Activated naive CD8-positive, alpha-beta T cell treated with anti-CD3 and anti-CD28 coated beads for 36 hours (primary cell): ENCODE data around the gene PYGB. TPM values are rescaled to one million over a fixed set of nuclear protein-coding genes. Genes with fewer than 3 reads are reported as not detected.
"Not testable (repeated sequence)": the region's sequence is repeated elsewhere in the genome, so short reads cannot be mapped to it uniquely, and the experiment has no call there.

Experiments used
- DNase-seq: peaks from one replicate; pipeline ENCODE4 v3.0.0; 2021
- H3K27ac Mint-ChIP-seq: one replicate; pipeline ENCODE4 v1.8.0; 2022; ENCODE audit warnings: mild to moderate bottlenecking, moderate library complexity, mixed read lengths
- H3K27me3 Mint-ChIP-seq: one replicate; pipeline ENCODE4 v1.8.0; 2022; ENCODE audit warnings: mild to moderate bottlenecking, mixed read lengths
- H3K36me3 Mint-ChIP-seq: one replicate; pipeline ENCODE4 v1.8.0; 2021; ENCODE audit warnings: mild to moderate bottlenecking, mixed read lengths
- H3K4me1 Mint-ChIP-seq: one replicate; pipeline ENCODE4 v1.8.0; 2021; ENCODE audit warnings: mixed read lengths
- H3K4me3 Mint-ChIP-seq: one replicate; pipeline ENCODE4 v1.8.0; 2022; ENCODE audit warnings: mild to moderate bottlenecking, moderate library complexity, mixed read lengths
- H3K9me3 Mint-ChIP-seq: one replicate; pipeline ENCODE4 v1.8.0; 2022; ENCODE audit warnings: mixed read lengths
- total RNA-seq, 2 experiments: library from RNA; stranded (reverse); gene quantifications; one replicate each; pipeline ENCODE4 v1.2.3, GENCODE V29; 2021

Gene PYGB
- total RNA-seq, 2 experiments from 2014 or later = 30.3 to 31.0 TPM

GRCh38 chr20:25306991-25307903 lies 59.4 kb downstream of the PYGB start:
- Mint-ChIP-seq H3K9me3 (no peaks in the 10 kb centered on the region), H3K36me3 (peaks cover 6% of the 10 kb centered on the region), H3K27me3 (no peaks in the 10 kb centered on the region), H3K4me1 (peaks cover 24% of the 10 kb centered on the region), H3K27ac (no peak overlapping the region), H3K4me3 (no peak overlapping the region)
- DNase-seq = no peak

- H3K27ac Mint-ChIP-seq = no peak overlapping the region
- H3K36me3 Mint-ChIP-seq = peaks cover 6% of the 10 kb centered on the region
- DNase-seq = no peak
- no peak overlapping the region for H3K4me3 Mint-ChIP-seq
- H3K27me3 Mint-ChIP-seq = no peaks in the 10 kb centered on the region
- no peaks in the 10 kb centered on the region for H3K9me3 Mint-ChIP-seq
- H3K4me1 Mint-ChIP-seq = peaks cover 24% of the 10 kb centered on the region
Measured at GRCh38 chr20:25308083-25308491, 60.2 kb downstream of the PYGB start.

GRCh38 chr20:25308671-25309394 lies 60.9 kb downstream of the PYGB start:
- H3K27ac Mint-ChIP-seq = no peak overlapping the region
- no peaks in the 10 kb centered on the region for H3K27me3 Mint-ChIP-seq
- H3K4me3 Mint-ChIP-seq = no peak overlapping the region
- peaks cover 26% of the 10 kb centered on the region for H3K4me1 Mint-ChIP-seq
- H3K9me3 Mint-ChIP-seq = no peaks in the 10 kb centered on the region
- H3K36me3 Mint-ChIP-seq = peaks cover 10% of the 10 kb centered on the region
- DNase-seq = no peak

DNA sequence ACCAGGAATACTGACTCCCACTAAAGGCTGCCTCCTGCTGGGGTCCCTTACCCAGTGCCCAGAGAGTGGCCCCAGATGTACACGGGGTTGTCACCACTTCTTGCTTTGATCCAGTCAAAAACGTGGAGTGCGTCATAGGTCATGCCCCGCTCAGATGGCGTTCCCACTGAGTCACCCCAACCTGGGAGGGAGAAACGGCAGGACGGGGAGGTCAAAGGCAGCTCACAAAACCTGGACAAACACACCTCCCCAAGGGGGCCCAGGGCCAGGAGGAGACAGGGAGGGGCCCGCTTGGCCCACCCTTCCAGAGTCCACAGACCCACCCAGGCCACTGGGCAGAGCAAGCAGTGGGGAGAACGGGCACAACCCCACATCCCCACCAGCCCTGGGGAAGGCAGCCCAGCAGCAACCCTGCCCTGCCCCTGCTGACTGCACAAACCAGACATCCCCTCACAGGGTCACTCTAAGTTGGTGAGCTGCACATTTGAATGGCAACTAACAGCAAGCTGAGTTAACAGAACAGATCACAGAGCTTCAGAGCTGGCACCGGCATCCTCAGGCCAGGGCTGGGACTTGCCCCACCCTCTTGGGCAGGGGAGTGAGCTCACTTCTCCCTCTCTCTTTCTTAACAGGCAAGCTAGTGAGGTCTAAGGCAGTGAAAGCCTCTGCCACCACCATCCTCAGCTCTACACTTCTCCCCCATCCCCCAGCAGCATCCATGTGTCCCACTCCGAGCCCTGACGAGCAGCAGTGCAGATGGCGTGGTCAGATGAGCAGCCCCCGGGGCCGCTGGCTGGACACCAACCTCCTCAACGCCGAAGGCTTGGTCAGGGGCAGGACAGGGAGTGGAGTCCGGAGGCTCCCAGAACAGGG lies 61.7 kb downstream of the PYGB start:
- Mint-ChIP-seq H3K27me3 (no peaks in the 10 kb centered on the region), H3K4me3 (no peak overlapping the region)

GRCh38 chr20:25310268-25310920 lies 62.5 kb downstream of the PYGB start:
- Mint-ChIP-seq H3K4me3 (peak overlapping the region; percentile 72), H3K4me1 (peaks cover 26% of the 10 kb centered on the region)

More for the DNA sequence above, 61.7 kb downstream of the PYGB start:
- Mint-ChIP-seq H3K27ac (peak overlapping the region; percentile 57), H3K9me3 (no peaks in the 10 kb centered on the region), H3K36me3 (peaks cover 10% of the 10 kb centered on the region), H3K4me1 (peaks cover 26% of the 10 kb centered on the region)
- no peak for DNase-seq

DNA sequence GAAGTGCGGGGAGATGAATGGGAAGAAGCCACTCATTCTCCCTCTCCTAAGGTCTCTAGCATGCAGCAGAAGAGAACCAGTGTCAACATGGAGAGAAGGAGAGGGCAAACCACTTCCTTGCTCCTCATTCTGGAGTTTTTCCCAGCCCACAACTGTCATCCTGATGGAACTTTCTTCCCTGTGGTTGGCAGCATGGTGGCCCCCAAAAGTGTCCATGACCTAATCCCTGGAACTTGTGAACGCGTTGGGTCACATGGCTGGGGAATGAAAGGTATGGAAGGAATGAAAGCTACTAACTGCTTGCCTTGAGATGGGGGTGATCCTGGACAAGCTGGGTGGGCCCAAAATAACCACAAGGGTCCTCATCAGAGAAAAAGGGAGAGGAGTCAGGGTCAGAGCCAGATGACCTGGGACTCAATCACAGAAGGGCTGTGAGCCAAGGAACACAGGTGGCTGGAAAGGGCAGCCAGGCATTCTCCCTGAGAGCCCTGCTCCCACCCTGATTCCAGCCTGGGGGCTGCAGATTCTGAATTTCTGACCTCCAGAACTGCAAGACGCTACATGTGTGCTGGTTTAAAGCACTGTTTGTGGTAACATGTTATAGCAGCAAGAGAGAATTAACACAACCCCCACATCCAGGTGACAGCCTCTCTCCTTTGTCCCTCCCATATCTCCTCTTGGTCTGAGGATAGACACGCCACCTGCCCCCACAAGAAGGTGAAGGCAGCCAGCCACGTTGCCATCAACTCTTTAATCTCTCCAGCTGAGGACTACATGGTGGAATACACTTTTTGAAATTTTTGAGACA lies 63.2 kb downstream of the PYGB start:
- H3K27ac Mint-ChIP-seq = peak overlapping the region; percentile 93
- H3K27me3 Mint-ChIP-seq = no peaks in the 10 kb centered on the region
- DNase-seq = no peak

More at GRCh38 chr20:25310268-25310920, 62.5 kb downstream of the PYGB start:
- no peaks in the 10 kb centered on the region for H3K9me3 Mint-ChIP-seq
- peak; percentile 66 for DNase-seq
- peaks cover 10% of the 10 kb centered on the region for H3K36me3 Mint-ChIP-seq
- H3K27ac Mint-ChIP-seq = peak overlapping the region; percentile 93
- no peaks in the 10 kb centered on the region for H3K27me3 Mint-ChIP-seq

DNA sequence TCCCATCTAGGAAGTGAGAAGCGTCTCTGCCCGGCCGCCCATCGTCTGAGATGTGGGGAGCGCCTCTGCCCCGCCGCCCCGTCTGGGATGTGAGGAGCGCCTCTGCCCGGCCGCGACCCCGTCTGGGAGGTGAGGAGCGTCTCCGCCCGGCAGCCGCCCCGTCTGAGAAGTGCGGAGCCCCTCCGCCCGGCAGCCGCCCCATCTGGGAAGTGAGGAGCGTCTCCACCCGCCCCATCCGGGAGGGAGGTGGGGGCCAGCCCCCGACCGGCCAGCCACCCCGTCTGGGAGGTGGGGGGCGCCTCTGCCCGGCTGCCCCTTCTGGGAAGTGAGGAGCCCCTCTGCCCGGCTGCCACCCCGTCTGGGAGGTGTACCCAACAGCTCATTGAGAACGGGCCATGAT lies 64.8 kb downstream of the PYGB start:
- H3K4me1 Mint-ChIP-seq = peaks cover 26% of the 10 kb centered on the region
- not testable (repeated sequence) for H3K36me3 Mint-ChIP-seq, H3K27ac Mint-ChIP-seq, DNase-seq, H3K4me3 Mint-ChIP-seq, H3K27me3 Mint-ChIP-seq, H3K9me3 Mint-ChIP-seq

More for the DNA sequence above, 63.2 kb downstream of the PYGB start:
- peak overlapping the region; percentile 72 for H3K4me3 Mint-ChIP-seq
- H3K4me1 Mint-ChIP-seq = peaks cover 26% of the 10 kb centered on the region
- peaks cover 10% of the 10 kb centered on the region for H3K36me3 Mint-ChIP-seq
- H3K9me3 Mint-ChIP-seq = no peaks in the 10 kb centered on the region

- peak overlapping the region; percentile 42 for H3K27ac Mint-ChIP-seq
- H3K4me3 Mint-ChIP-seq = no peak overlapping the region
- H3K9me3 Mint-ChIP-seq = no peaks in the 10 kb centered on the region
- peaks cover 9% of the 10 kb centered on the region for H3K36me3 Mint-ChIP-seq
- H3K27me3 Mint-ChIP-seq = no peaks in the 10 kb centered on the region
- H3K4me1 Mint-ChIP-seq = peaks cover 26% of the 10 kb centered on the region
- no peak for DNase-seq
Measured at GRCh38 chr20:25313593-25313992, 65.7 kb downstream of the PYGB start.

DNA sequence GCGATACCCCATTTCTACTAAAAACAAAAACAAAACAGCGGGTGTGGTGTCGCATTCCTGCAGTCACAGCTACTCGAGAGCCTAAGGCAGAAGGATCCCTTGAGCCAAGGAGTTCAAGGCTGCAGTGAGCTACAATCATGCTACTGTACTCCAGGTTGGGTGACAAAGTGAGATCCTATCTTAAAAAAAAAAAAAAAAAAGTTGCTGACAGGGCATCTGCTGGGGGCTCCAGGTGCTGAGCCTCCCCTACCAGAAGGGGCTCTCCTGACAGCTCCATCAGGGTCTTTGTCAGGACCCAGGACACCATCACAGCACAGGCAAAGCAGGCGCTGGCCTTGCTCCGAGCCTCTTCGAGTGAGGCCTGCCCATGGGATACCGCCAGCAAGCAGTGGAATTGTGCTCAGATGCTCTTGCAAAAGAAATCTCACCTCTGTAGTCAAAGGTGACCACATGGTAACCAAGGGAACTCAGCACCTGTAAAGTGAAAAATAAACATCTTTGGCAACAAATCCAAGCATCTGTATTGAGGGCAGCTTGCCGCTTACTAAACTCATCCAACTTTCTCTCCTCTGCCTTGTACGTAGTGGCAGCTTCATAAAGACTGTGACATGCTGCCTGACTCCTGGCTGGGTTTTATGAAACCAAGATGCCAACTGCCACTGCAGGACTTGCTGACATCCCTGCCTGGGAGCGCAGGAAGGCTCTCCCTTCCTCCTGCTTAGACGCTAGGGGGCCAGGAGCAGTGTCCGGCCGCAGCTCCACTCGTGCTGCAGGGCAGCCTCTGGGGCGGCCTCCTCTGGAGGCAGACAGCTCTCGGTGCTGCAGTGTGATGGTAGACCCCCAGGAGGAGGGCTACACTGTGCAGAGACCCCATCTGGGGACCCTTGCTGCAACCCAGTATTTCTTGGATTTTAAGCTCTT lies 66.9 kb downstream of the PYGB start:
- DNase-seq = no peak
- H3K4me3 Mint-ChIP-seq = no peak overlapping the region
- peaks cover 9% of the 10 kb centered on the region for H3K36me3 Mint-ChIP-seq
- H3K9me3 Mint-ChIP-seq = no peaks in the 10 kb centered on the region
- peaks cover 23% of the 10 kb centered on the region for H3K4me1 Mint-ChIP-seq
- no peaks in the 10 kb centered on the region for H3K27me3 Mint-ChIP-seq
- no peak overlapping the region for H3K27ac Mint-ChIP-seq

- no peak overlapping the region for H3K27ac Mint-ChIP-seq
- peaks cover 9% of the 10 kb centered on the region for H3K36me3 Mint-ChIP-seq
- DNase-seq = no peak
- H3K9me3 Mint-ChIP-seq = no peaks in the 10 kb centered on the region
- no peaks in the 10 kb centered on the region for H3K27me3 Mint-ChIP-seq
- H3K4me1 Mint-ChIP-seq = peaks cover 15% of the 10 kb centered on the region
- no peak overlapping the region for H3K4me3 Mint-ChIP-seq
Measured at GRCh38 chr20:25315418-25316210, 67.7 kb downstream of the PYGB start.

DNA sequence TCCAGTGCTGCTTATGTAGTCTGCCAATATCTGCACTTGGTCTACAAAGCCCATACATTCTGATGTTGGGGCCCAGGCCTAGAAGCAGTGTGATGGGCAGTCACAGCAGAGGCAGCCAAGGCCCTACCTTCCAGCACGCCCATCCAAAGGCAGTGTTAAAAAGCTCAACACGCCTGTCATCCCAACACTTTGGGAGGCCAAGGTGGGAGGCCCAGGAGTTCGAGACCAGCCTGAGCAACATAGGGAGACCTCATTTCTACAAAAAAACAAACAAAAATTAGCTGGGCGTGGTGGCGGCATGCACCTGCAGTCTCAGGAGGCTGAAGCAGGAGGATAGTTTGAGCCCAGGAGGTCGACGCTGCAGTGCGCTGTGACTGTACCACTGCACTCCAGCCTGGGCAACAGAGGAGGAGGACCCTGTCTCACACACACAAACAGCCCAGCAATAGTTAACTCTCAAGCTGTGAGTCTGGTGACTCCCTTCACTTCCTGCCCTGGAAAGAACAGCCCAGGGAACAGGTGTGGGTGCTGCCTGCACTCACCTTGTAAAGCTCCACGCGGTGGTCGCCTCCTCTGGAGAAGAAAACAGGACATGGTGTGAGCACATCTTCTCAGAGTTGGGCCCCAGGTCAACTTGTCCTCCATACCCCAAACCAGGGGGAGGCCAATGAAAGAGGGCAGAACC lies 68.8 kb downstream of the PYGB start:
- Mint-ChIP-seq H3K4me1 (peaks cover 5% of the 10 kb centered on the region), H3K27me3 (no peaks in the 10 kb centered on the region), H3K9me3 (no peaks in the 10 kb centered on the region), H3K4me3 (no peak overlapping the region), H3K27ac (no peak overlapping the region), H3K36me3 (peaks cover 9% of the 10 kb centered on the region)
- DNase-seq = no peak
